Activated T-cell treated with anti-CD3 and anti-CD28 coated beads, Interleukin-2, amount 50 U/mL, for 1 hour (primary cell): Measurements from ENCODE around the gene AXIN1.
"Not testable (repeated sequence)": the region's sequence is repeated elsewhere in the genome, so short reads cannot be mapped to it uniquely, and the experiment has no call there.

ENCODE experiments used
- DNase-seq: peaks from one replicate; pipeline ENCODE4 v3.0.0-alpha.2; 2020

Gene AXIN1

GRCh38 chr16:352547-353403 is at the start of gene AXIN1:
Gene AXIN1 (minus strand): TSS chr16:352723. CDS start chr16:347025, 5,698 bp downstream.
- DNase-seq = peak; percentile 100

GRCh38 chr16:401468-402348 is 49.2 kb upstream of the AXIN1 start, which contains the start of gene DECR2:
Gene DECR2 (plus strand): TSS chr16:401885. CDS start chr16:401964, 79 bp downstream.
- peak; percentile 99 for DNase-seq

GRCh38 chr16:400061-400591 is 47.6 kb upstream of the AXIN1 start:
- DNase-seq = no peak

GRCh38 chr16:399340-400019 is 47.0 kb upstream of the AXIN1 start:
- DNase-seq = no peak

GRCh38 chr16:398561-399339 is 46.2 kb upstream of the AXIN1 start:
- no peak for DNase-seq

GRCh38 chr16:397736-398332 is 45.3 kb upstream of the AXIN1 start:
- peak; percentile 49 for DNase-seq

GRCh38 chr16:397135-397661 is 44.7 kb upstream of the AXIN1 start, which contains the start of gene NME4:
Gene NME4 (plus strand): TSS chr16:397199. CDS start chr16:397223, 24 bp downstream.
- DNase-seq = peak; percentile 48

GRCh38 chr16:396605-397004 is 44.1 kb upstream of the AXIN1 start:
- no peak for DNase-seq

GRCh38 chr16:396199-396598 is 43.7 kb upstream of the AXIN1 start:
- no peak for DNase-seq

- DNase-seq = no peak
Measured at GRCh38 chr16:392450-393030, 40.0 kb upstream of the AXIN1 start.

GRCh38 chr16:391885-392335 is 39.4 kb upstream of the AXIN1 start:
- DNase-seq = peak; percentile 85

- DNase-seq = no peak
Measured at GRCh38 chr16:389352-389751, 36.8 kb upstream of the AXIN1 start.

GRCh38 chr16:387761-388666 is 35.5 kb upstream of the AXIN1 start:
- not testable (repeated sequence) for DNase-seq

GRCh38 chr16:386641-387156 is 34.2 kb upstream of the AXIN1 start:
- DNase-seq = no peak

GRCh38 chr16:383326-384051 is 31.0 kb upstream of the AXIN1 start:
- DNase-seq = peak; percentile 55

GRCh38 chr16:381789-382717 is 29.5 kb upstream of the AXIN1 start, which contains the start of gene PGAP6:
Gene PGAP6 (minus strand): TSS chr16:381978. CDS start chr16:381821, 157 bp downstream.
- DNase-seq = peak; percentile 71
